ENCODE results near the gene PRSS50. TPM values are rescaled to one million over a fixed set of nuclear protein-coding genes. Genes with fewer than 3 reads are reported as not detected.

The PRSS50 gene
- total RNA-seq, 4 donors from 2014 or later: 0.21 to 0.55 TPM; not detected in 2

DNA sequence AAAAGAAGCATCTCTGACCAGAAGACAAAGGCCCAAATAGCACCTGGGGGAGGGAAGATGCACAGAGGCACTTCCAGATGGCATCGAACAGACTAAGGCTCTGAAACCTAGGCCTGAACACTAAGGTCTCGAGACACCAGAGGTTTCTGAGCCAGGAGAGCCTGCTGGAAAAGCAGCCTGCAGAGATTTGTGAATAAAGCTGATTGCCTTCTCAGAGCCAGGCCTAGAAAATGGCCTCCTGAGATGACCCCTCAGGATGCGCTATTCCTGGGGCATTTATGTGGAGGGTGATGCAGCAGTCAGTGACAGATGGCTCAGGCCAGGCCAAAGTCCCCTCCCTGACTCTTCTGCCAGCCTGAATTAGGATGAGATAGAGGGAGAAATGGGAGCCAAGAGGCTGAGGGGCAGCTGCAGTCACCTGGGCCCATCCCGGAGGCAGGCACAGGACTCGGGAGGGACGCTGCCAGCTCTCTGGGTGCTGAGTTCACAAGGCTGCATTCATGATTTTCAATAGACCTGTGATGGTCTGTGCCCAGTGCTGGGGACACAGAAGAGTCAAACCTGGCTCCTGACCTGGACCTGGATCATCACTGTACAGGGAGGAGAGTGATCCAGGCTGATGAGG lies 6.9 kb downstream of the PRSS50 start:
- no peaks in the 10 kb centered on the region for H3K36me3 ChIP-seq
- no peak overlapping the region for H3K4me3 ChIP-seq
- no peaks in the 10 kb centered on the region for H3K27me3 ChIP-seq
- intact Hi-C loops (cut with DNase I; ENCODE audit: low total_unique reads): no loop called here
- no peaks in the 10 kb centered on the region for H3K9me3 ChIP-seq
- TF ChIP-seq POLR2A (IDR thresholded peaks at IDR 0.05): no peak
- TF ChIP-seq CTCF (IDR thresholded peaks at IDR 0.05): no peak
- H3K27ac ChIP-seq: no peak overlapping the region
- peak; percentile 4 for DNase-seq
- H3K4me1 ChIP-seq: no peaks in the 10 kb centered on the region

DNA sequence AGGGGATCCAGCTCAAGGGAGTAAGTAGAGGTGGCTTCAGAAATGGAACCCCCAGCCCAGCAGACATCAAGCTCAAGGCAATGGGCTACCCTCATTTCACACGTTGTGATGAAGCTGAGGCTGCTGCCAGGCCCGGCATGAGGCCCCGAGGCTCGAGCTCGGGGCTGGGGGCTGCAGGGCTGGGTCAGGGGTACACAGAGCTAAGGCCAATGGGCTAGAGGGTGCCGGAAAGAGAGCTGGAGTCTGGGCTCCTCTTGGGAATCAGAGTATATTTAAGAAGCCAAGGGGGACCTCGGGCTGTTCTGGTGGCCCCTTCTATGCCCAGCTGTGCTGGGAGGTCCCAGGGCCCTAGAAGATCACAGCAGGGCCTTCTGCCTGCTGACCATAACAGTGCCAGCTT lies 7.4 kb downstream of the PRSS50 start:
- no peaks in the 10 kb centered on the region for H3K9me3 ChIP-seq
- DNase-seq: peak in 1 of 2 donors; percentile 7
- TF ChIP-seq POLR2A (IDR thresholded peaks at IDR 0.05) (no peak), CTCF (IDR thresholded peaks at IDR 0.05) (no peak)
- no peaks in the 10 kb centered on the region for H3K36me3 ChIP-seq
- H3K27ac ChIP-seq: no peak overlapping the region
- intact Hi-C loops (cut with DNase I; ENCODE audit: low total_unique reads): no loop called here
- H3K4me1 ChIP-seq: no peaks in the 10 kb centered on the region
- H3K4me3 ChIP-seq: no peak overlapping the region
- H3K27me3 ChIP-seq: no peaks in the 10 kb centered on the region

DNA sequence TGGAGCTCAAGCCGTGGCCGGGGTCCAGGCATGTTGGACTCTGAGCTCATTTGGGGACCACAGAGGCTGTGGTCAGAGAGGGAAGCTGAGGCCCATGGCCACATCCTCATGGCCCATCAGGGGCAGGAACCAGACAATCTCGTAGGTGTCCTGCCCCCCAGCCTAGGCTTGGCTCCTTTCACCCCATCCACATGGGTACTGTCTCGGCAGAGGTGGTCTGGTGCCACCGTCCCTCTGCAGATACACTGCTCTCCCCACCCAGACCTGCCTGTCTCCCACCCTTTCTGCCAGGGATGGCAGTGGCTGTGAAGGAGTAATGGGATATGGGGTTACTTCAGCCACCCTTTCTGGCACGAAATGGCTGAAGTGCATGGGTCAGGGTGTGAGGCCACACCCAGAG lies 7.9 kb downstream of the PRSS50 start:
- Histone ChIP-seq H3K9me3 (no peaks in the 10 kb centered on the region), H3K4me3 (no peak overlapping the region), H3K27me3 (no peaks in the 10 kb centered on the region), H3K36me3 (no peaks in the 10 kb centered on the region), H3K4me1 (no peaks in the 10 kb centered on the region), H3K27ac (no peak overlapping the region)
- TF ChIP-seq CTCF (IDR thresholded peaks at IDR 0.05) (no peak), POLR2A (IDR thresholded peaks at IDR 0.05) (no peak)
- DNase-seq: peak; percentile 1 to 9
- intact Hi-C loops (cut with DNase I; ENCODE audit: low total_unique reads): loop anchor here (5.0 to 10.0 kb wide), 2 partner anchors 198 to 625 kb away; no protein-coding TSS in a partner anchor

DNA sequence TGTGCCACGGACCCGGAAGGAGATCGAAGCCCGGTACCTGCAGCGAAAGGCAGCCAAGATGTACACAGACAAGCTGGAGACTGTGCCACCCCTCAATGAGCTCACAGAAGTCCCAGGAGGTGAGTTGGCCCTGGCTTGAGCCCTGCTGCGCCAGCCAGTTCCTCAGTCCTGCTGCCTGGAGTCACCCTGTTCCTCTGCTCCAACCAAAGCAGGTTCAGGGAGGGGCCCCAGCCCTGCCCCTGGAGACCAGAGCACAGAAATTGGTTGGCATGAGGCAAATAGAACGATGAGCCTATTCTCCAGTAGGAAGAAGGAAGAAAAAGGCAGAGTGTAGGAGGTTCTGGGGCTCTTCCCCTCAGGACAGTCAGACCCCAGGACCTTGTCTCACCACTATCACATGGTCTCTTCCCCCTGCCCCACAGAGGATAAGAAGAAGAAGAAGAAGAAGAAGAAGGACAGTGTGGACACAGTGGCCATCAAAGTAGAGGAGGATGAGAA lies 8.5 kb downstream of the PRSS50 start:
- no peak overlapping the region for H3K27ac ChIP-seq
- no peak overlapping the region for H3K4me3 ChIP-seq
- intact Hi-C loops (cut with DNase I; ENCODE audit: low total_unique reads): loop anchor here (5.0 to 10.0 kb wide), 2 partner anchors 198 to 626 kb away; no protein-coding TSS in a partner anchor
- no peaks in the 10 kb centered on the region for H3K27me3 ChIP-seq
- H3K36me3 ChIP-seq: no peaks in the 10 kb centered on the region
- TF ChIP-seq CTCF (IDR thresholded peaks at IDR 0.05): no peak
- no peak for TF ChIP-seq POLR2A (IDR thresholded peaks at IDR 0.05)
- no peaks in the 10 kb centered on the region for H3K4me1 ChIP-seq
- H3K9me3 ChIP-seq: no peaks in the 10 kb centered on the region
- no peak for DNase-seq

DNA sequence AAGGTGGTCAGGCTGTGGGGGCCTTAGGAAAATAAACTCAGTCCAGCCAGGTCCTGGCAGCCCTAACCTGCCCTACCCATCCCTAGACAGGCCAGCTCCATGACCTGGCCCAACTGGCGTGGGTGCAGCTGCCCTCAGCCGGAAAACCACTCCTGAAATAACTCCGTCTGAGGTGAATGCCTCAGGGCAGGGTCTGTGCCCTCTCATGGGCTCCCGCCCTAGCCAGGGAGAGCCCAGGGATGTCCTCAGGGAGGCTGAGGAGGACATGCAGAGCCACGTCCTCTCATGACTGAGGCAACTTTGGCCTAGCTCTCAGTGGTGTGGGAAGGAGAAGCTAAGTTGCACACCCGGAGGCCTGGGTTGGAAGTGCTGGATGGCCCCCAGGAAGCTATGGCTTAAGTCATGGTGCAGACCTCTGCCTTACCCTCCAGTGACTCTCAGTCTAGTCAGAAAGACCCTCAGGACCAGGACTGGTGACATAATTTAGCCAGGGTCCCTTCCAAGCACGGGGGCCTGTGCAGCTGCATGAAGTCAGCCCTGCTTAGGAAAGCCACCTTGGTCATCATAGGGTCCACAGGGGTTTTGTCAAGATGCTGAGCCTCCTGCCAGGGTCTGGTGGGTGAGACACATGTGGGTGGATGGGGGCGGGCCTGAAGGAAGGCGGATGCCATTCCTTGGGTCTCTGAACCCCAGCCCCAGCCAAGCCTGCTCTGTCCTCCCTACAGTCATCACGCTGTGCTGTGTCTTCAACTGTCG lies 9.1 kb downstream of the PRSS50 start:
- no peaks in the 10 kb centered on the region for H3K27me3 ChIP-seq
- intact Hi-C loops (cut with DNase I; ENCODE audit: low total_unique reads): loop anchor here (5.0 to 10.0 kb wide), 2 partner anchors 199 to 626 kb away; no protein-coding TSS in a partner anchor
- H3K4me3 ChIP-seq: no peak overlapping the region
- TF ChIP-seq CTCF (IDR thresholded peaks at IDR 0.05) (no peak), POLR2A (IDR thresholded peaks at IDR 0.05) (no peak)
- no peaks in the 10 kb centered on the region for H3K9me3 ChIP-seq
- H3K4me1 ChIP-seq: no peaks in the 10 kb centered on the region
- H3K27ac ChIP-seq: no peak overlapping the region
- DNase-seq: peak; percentile 6 to 9
- no peaks in the 10 kb centered on the region for H3K36me3 ChIP-seq

Measured in uterus (tissue), 4 donors.